Measurements from ENCODE around the gene DSTN. TPM values are rescaled to one million over a fixed set of nuclear protein-coding genes. Genes with fewer than 3 reads are reported as not detected.
A peak's percentile ranks its signal among the peaks of the same experiment; 100 is the strongest.

DSTN gene
- total RNA-seq, 1 experiment from 2014 or later: 584 TPM

GRCh38 chr20:17612287-17612991, 42.6 kb downstream of the DSTN start:
- DNase-seq (ENCODE audit: low read depth): peak; percentile 56

GRCh38 chr20:17612992-17613327, 43.1 kb downstream of the DSTN start:
- peak; percentile 26 for DNase-seq (ENCODE audit: low read depth)

DNA sequence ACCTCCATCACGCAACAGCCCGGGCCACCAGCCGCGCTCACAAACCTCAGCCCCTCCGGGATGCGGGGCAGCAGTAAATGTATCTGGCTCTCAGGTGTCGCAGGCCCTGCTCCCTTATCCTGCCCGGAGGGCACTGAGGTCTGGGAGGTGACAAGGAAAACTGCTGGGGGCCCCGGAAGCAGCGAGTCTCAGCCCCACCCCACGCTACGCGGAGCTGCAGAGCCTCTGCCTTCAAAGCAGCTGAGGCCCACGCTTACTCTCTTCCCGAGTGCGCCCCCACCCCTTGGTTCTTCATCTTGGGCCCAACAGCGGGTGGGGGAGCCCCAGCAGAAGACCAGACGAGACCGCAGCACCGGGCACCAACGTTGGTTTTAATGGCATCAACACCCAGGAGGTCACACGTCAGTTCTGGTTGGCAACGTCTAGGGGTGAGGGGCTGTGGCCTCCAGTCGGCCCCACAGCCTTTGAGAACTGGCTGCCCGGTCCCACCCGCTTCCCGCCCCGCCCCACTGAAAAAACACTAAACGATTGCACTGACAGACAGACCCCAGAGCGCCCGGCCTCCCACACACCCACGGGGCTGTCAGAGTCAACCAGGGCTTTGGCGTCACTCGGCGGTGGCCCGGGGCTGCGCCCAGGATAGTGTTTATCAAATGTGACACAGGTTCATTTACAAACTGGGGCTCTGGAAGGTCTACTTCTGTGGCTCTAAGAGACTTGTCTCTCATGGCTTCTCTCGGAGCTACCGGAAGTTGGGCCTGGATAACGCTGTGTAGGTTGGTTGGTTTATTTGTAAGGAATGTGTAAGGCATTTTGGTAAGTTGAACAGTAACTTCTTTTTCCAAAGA, 43.7 kb downstream of the DSTN start:
- DNase-seq (ENCODE audit: low read depth): no peak

GRCh38 chr20:17614176-17614811, 44.4 kb downstream of the DSTN start:
- peak; percentile 43 for DNase-seq (ENCODE audit: low read depth)

DNA sequence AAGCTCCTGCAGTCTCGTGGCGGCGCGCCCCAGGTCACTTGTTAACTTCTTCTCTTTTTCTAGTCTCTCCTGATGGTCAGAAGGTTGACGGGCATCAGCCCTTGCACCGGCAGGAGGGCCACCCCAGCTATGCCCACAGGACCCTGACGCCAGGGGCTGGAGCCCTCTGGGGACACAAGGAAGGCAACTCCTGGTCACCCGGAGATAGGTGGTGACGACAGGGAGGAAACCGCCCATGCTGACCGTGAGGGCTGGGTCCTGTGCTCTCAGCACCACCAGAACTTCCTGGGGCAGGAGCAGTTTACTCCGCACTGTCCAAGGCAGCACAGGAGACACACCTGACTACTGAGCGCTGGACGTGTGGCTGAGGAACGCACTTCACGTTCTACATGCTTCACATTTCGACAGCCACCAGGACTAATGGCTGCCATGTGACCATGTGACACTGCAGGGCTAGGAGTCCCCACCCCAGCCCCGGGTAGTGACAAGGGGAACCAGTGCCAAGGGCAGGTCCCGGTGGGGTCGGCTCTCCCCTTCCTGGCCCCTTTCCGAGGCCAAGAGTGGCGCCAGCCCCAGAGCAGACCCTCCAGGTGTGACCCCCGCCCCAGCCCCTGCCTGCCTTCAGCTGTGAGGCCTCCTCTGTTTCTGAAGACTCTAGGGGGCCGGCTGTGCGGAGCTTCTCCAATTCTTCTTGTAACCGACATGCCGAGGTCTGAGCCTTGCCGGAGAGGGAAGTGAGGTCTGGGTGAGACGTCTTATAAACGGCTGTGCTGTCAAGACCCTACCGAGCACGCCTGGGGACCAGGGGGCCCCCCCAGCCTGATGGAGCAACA, 45.2 kb downstream of the DSTN start:
- DNase-seq (ENCODE audit: low read depth): no peak

- no peak for DNase-seq (ENCODE audit: low read depth)
These were observed 46.0 kb downstream of the DSTN start for GRCh38 chr20:17615645-17616479.

DNA sequence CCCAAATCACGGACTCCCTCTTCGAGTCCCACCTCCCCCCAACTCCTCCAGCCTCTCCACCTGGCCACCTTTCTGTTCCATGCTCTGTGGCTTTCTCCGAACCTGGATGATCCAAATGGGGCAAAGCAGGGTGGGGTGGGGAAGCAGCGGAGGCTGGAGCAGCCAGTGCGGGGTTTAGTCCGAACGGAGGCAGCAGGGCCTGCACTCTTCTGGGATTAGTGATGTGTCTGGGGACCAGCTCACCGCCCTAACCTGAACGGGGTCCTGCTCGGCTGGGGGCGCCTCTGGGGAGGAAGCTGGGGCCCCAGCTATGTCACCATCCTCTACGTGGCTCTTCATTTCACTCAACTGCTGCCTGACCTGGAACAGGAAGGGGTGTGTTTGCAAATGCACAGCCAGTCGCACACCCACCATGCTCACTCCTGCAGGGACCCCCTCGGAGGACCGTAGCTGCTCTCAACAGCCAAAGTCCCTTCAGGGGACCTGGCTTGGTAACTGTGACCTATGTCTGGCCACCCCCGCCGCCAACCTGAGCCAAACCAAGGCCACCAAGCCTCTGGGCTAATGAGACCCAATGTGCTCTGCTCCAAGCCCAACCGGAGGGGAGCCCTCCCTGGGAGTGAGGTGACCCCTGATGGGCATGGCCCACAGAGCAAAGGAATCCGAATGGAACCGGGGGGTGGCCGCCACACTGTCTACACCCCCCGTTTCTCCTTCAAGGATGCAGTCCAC, 46.8 kb downstream of the DSTN start:
- DNase-seq (ENCODE audit: low read depth): no peak

GRCh38 chr20:17617212-17617867, 47.5 kb downstream of the DSTN start:
- peak; percentile 43 for DNase-seq (ENCODE audit: low read depth)

DNA sequence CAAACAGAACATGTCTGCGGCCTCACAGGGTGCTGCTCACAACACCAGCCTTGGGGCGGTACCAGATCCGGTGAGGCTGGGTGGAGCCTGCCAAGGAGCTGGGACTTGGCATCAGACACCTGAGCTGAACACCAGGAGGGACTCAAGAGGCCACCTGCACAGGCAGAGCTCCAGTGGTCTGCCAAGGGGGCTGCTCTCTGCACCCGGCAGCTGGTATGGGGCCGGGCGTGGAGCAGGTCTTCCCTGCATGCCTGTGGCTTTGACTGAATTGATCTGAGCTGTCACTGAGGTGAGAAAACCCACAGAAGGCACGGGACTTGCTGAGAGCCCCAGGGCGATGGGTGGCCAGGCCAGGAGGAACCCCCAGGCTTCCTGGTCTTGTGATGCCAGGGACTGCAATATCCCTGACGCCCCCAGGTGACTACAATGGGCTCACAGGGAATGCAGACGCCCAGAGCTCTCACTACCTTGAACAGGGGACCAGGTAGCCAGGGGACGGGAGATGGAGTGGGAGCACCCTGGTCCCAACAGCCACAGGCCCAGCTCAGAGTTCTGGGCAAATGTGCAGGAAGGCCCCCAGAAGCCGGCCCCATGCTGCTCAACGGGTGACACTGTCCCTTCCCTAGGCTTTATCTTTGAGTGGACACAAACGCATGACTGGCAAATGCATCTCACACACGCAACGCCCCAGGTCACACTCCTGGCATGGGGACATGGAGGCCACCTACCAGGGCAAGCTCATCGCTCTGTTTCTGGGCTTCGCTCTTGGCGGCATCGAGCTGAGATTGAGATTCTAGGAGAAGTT, 48.2 kb downstream of the DSTN start:
- peak; percentile 32 for DNase-seq (ENCODE audit: low read depth)

- no peak for DNase-seq (ENCODE audit: low read depth)
These were observed 48.8 kb downstream of the DSTN start for GRCh38 chr20:17618673-17619013.

DNA sequence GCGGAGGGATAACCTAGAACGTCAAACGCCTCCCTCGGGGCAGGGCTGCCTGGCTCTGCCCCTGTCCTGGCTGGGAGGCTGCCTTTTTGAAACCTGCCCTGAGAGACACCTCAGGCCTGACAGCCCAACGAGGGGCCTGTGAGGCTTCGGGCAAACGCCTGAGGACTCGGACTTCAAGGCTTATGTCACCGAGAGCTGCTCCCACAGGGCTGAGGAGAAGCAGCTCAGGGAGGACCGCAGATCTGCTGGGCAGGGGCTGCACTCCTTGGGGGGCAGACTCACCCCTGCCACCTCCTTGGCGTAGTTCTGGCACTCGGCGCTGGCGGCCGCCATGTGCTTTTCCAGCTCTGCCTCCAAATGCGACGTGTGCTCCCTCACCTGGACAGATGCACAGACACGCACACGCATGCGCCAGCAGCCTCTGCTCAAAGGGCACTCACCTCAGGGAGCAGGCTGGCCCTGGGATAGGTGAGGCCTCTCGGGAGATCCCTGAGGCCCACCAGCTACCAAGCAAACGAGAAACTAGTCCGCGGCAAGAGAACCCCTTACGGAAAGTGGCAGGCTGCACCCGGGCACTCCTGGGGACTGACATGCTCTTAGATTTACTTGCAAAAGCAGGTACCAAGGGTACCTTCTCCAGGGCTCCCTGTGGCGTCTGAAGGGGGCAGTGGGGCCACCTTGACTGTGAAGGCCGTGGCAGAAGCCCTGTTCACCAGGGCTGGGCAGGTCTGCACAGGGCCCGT, 49.6 kb downstream of the DSTN start:
- no peak for DNase-seq (ENCODE audit: low read depth)

GRCh38 chr20:17620371-17621228, 50.7 kb downstream of the DSTN start:
- DNase-seq (ENCODE audit: low read depth): no peak

DNA sequence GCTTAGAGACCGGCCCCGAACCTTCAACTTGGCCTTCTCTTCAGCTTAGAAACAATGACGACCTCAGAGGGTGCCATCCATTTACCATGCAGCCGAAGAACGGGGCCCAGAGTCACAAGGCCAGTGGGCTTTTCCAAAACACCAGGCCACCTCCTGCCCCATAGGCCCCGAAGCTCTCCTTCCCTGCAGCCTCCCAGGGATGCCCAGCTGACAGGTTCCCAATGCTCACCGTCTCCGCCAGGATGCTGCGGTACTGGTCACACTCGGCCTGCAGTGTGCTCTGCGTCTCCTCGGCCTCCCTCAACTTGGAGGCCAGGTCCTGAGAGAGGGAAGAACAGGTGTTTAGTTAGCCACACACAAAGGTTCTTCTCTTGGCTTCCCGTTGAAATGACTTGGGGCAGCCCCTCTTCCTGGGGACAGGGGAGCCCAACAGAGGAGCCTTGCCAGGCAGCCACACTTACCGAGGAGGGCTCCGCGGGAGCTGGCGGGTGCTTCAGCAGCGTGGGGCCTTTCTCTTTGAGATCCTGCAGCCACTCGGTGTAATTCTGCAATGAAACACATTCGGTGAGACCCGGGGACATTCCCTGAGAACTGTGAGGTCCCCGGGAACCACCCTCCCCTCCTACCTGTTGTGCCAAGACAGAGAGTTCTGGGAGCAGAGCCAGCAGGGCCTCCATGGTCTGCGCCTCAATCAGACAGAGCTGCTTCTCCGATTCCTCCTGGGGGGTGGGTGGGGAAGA, 51.5 kb downstream of the DSTN start:
- no peak for DNase-seq (ENCODE audit: low read depth)

- DNase-seq (ENCODE audit: low read depth): no peak
These were observed 52.4 kb downstream of the DSTN start for GRCh38 chr20:17622086-17622850.

GRCh38 chr20:17622851-17623508, 53.1 kb downstream of the DSTN start:
- peak; percentile 28 for DNase-seq (ENCODE audit: low read depth)
